ENCODE data around the gene SUPT20HL2.
"Not testable (repeated sequence)": the region's sequence is repeated elsewhere in the genome, so short reads cannot be mapped to it uniquely, and the experiment has no call there.

GRCh38 chrX:24310916-24311315, 3.0 kb downstream of the SUPT20HL2 start:
- TF ChIP-seq POLR2A (IDR thresholded peaks at IDR 0.05; ENCODE audit: control extremely low read depth in 1 of 2, low read depth in 2 of 2, low read length in 2 of 2); CTCF (IDR thresholded peaks at IDR 0.05; ENCODE audit: control extremely low read depth in 1 of 3, insufficient read depth in 1 of 3, low read depth in 1 of 3, low read length in 3 of 3); TEAD4 (IDR thresholded peaks at IDR 0.05; ENCODE audit: low read depth, low read length); TBP (IDR thresholded peaks at IDR 0.05; ENCODE audit: low read depth, low read length); SP1 (IDR thresholded peaks at IDR 0.05; ENCODE audit: low read depth, low read length); KDM1A (IDR thresholded peaks at IDR 0.05; ENCODE audit: borderline replicate concordance, low read length); SIN3A (conservative IDR thresholded peaks at IDR 0.05 in 1 of 2, IDR thresholded peaks at IDR 0.05 in 1 of 2; ENCODE audit: low read depth in 1 of 2, low read length in 2 of 2); RFX5 (IDR thresholded peaks at IDR 0.05; ENCODE audit: borderline replicate concordance, low read depth, low read length); JUN (IDR thresholded peaks at IDR 0.05; ENCODE audit: low read depth, low read length); SP4 (IDR thresholded peaks at IDR 0.05; ENCODE audit: low read length): not testable (repeated sequence)
